Right cardiac atrium (tissue), 5 donors: ENCODE data around the gene PLXNA1. TPM values are rescaled to one million over a fixed set of nuclear protein-coding genes. Genes with fewer than 3 reads are reported as not detected.

ENCODE experiments used
- ATAC-seq, 2 donors: fragments of 200-7000 bp; cut with Tn5 transposase; one replicate each; pipeline versions ENCODE4 v1.8.0 to v1.9.1; 2020; ENCODE audit warnings: moderate library complexity in 2 of 2, mild to moderate bottlenecking in 1 of 2
- DNase-seq, 3 donors: peaks; one replicate each; pipeline ENCODE4 v3.0.0-alpha.2; 2020
- H3K27ac ChIP-seq: one replicate; pipeline ENCODE4 v1.5.1; 2013; ENCODE audit warnings: mild to moderate bottlenecking, low read length, control low read depth, moderate library complexity
- H3K27me3 ChIP-seq: one replicate; pipeline ENCODE4 v1.6.1; 2013; ENCODE audit not compliant: control insufficient read depth, insufficient read depth
- H3K4me1 ChIP-seq: one replicate; pipeline ENCODE4 v1.6.1; 2013; ENCODE audit warnings: low read length; ENCODE audit not compliant: control insufficient read depth, insufficient read depth
- H3K4me3 ChIP-seq: one replicate; pipeline ENCODE4 v1.5.1; 2013; ENCODE audit warnings: low read length, control low read depth
- H3K9me3 ChIP-seq: one replicate; pipeline ENCODE4 v1.6.1; 2013; ENCODE audit warnings: low read length; ENCODE audit not compliant: control insufficient read depth
- WGBS: extraction: QIAGEN DNeasy Blood & Tissue Kit; methylation state at CpG from one replicate; pipeline ENCODE4 v1.1.7; 2013; 5-methylcytosine and 5-hydroxymethylcytosine counted together
- intact Hi-C, 4 donors: fragments of 100-400 bp; cut with DNase I; formaldehyde crosslinking; loops; one replicate each; pipeline versions ENCODE4 v1.11.0 to v1.14.0; 2022 to 2023
- polyA plus RNA-seq: library from polyadenylated mRNA; stranded (reverse); fragments of 200-250 nt; gene quantifications from one replicate; pipeline ENCODE4 v1.2.3, GENCODE V29; 2013
- total RNA-seq, 4 donors: library from RNA; stranded (reverse); fragmentation: NEBNext Ultra II Directional; extraction: Animal tissue kit (Norgen Biotek cat#: 25700); gene quantifications; one replicate each; pipeline ENCODE4 v1.2.1, GENCODE V29; 2021
- donor health status: healthy with polysubstance abuse.
- donor health status: DM: no; HTN: yes; CAD: no.
- donor health status: DM: no; HTN: no; CAD: no.
- donor health status: DM: no; HTN: yes; CAD: no; lungs with severe emphysema.
- donor health status: DM: yes; HTN: yes; CAD: no.

PLXNA1 gene
- total and polyA plus RNA-seq, 5 donors: 9.9 to 17.8 (median 13.6) TPM

DNA sequence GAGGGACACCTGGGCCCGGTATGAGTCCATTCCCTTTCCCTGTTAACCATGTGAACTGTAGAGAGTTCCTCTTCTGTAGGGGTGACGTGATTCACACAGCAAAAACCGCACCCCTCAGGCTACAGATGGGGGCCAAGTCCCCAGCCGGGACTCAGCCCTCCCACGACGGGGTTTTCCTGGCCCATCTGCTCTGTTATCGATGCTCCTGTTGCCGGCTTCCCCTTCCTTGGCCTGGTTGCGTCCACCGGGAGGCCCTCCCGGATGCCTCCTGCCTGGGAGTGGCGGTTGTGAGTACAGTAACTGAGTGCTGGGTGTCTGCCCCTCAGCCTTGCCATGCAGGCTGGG is 817 bp upstream of the PLXNA1 start:
- peaks cover 3% of the 10 kb centered on the region for H3K4me1 ChIP-seq
- peak in 1 of 2 donors; percentile 10 for ATAC-seq
- intact Hi-C loops: loop anchor here (5.0 to 10.0 kb wide), 4 partner anchors 230 to 473 kb away; no protein-coding TSS in a partner anchor

DNA sequence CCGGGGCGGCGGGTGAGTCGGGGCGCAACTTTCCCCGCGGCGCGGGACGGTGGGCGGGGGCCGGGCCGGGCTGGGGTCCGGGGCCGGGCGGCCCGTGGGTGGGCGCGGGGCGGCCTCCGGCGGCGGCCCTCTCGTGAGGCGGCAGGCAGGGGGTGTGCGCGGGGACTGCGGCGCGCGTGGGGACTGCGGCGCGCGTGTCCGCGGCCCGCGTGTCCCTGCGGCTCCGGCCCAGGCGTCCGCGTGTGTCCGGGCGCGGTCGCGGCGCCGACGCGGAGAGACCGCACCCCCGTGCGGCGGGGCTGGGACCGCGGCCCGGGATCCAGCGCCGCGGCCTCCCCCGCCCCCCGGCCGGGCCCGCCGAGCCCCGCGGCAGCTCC is 349 bp downstream of the PLXNA1 start:
- intact Hi-C loops: loop anchor here (5.0 to 10.0 kb wide), 4 partner anchors 231 to 472 kb away; no protein-coding TSS in a partner anchor
- under 1% methylated on average over 68 of the region's 70 CpGs for WGBS
- no peaks in the 10 kb centered on the region for H3K27me3 ChIP-seq
- H3K4me3 ChIP-seq: peak overlapping the region; percentile 95
- ATAC-seq: peak in 1 of 2 donors; percentile 5
- no peaks in the 10 kb centered on the region for H3K9me3 ChIP-seq
- H3K4me1 ChIP-seq: peaks cover 3% of the 10 kb centered on the region
- no peak overlapping the region for H3K27ac ChIP-seq
- peak in 1 of 3 donors; percentile 65 for DNase-seq

More for the DNA sequence above, 817 bp upstream of the PLXNA1 start:
- Histone ChIP-seq H3K9me3 (no peaks in the 10 kb centered on the region), H3K27me3 (no peaks in the 10 kb centered on the region), H3K4me3 (no peak overlapping the region), H3K27ac (no peak overlapping the region)
- WGBS: 10% methylated on average over 12 of the region's 12 CpGs
- no peak for DNase-seq

DNA sequence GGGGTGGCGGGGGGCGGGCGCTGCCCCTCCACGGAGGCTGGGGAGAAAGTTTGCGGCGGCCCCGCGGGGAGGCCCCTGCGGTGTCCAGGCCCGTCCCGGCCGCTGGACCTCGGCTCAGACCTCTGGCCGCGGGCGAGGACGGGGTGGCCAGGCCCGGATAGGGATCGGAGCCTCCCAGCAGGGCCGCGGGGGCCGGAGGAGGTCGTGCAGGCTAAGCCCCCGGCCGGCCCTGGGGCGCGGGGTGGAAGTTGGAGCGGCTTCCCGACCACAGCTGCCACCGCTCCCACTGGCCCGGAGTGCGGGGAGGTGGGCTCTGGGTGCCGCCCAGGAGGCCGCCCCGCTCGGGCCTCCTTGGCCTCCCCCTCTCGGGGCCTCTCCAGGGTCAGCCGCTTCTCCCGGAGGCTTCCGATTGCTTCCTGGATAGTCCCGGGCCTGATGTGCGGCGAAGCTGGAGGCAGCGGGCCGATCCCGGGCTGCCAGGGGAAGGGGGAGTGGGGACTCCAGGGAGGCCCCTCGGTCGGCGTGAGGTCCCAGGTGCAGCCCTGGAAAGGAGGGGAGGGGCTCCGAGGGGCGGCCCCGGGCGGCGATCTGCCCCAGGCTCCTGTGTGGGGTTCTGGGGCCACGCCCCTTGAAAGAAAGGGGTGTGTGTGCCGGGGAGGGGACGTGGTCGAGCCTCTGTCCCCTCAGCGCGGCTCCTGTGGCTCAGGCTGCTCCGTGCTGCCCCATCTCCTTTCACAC is 907 bp downstream of the PLXNA1 start:
- intact Hi-C loops: loop anchor here (5.0 to 10.0 kb wide), 4 partner anchors 232 to 471 kb away; no protein-coding TSS in a partner anchor
- DNase-seq (peak in 2 of 3 donors; percentile 74 to 75), ATAC-seq (peak; percentile 1 to 7)
- H3K27ac ChIP-seq: no peak overlapping the region
- no peaks in the 10 kb centered on the region for H3K9me3 ChIP-seq
- peaks cover 3% of the 10 kb centered on the region for H3K4me1 ChIP-seq
- H3K4me3 ChIP-seq: peak overlapping the region; percentile 95
- no peaks in the 10 kb centered on the region for H3K27me3 ChIP-seq
- WGBS: 1% methylated on average over 61 of the region's 61 CpGs

DNA sequence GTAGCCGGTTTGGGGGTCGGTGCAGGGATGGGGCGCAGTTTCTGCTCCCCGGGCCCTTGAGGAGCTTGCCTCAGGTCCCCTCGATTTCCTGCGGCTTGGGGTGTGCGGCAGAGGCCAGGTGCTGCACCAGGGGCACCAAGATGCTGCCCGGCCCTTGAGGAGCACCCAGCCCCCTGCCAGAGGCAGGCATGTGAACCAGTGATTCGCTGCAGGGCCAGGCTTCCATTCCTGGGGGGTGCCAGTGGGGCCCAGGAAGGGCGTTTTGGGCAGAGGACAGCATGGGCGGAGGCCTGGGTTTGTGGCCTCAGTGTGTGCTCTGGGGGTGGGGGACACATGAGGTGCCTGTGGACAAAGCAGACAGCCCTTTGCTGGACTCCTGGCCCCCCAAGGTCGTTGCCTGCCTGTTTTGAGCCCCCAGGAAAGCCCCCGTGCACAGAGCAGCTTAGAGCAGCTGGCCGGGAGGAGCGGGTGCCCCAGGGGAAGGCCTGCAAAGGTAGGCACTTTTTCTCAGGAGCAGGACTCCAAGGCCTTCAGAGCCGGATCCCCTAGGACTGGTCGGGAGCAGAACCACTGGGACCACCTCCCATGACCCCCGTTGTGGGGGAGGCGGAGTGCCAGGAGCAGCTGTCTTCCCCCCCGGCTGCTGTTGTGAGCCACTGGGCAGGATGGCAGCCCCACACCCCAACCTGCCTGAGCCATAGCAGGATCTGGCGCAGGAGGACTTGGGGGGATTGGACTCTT is 1.6 kb downstream of the PLXNA1 start:
- peak in 2 of 3 donors; percentile 60 to 65 for DNase-seq
- peaks cover 3% of the 10 kb centered on the region for H3K4me1 ChIP-seq
- intact Hi-C loops: loop anchor here (5.0 to 10.0 kb wide), 4 partner anchors 232 to 470 kb away; no protein-coding TSS in a partner anchor

DNA sequence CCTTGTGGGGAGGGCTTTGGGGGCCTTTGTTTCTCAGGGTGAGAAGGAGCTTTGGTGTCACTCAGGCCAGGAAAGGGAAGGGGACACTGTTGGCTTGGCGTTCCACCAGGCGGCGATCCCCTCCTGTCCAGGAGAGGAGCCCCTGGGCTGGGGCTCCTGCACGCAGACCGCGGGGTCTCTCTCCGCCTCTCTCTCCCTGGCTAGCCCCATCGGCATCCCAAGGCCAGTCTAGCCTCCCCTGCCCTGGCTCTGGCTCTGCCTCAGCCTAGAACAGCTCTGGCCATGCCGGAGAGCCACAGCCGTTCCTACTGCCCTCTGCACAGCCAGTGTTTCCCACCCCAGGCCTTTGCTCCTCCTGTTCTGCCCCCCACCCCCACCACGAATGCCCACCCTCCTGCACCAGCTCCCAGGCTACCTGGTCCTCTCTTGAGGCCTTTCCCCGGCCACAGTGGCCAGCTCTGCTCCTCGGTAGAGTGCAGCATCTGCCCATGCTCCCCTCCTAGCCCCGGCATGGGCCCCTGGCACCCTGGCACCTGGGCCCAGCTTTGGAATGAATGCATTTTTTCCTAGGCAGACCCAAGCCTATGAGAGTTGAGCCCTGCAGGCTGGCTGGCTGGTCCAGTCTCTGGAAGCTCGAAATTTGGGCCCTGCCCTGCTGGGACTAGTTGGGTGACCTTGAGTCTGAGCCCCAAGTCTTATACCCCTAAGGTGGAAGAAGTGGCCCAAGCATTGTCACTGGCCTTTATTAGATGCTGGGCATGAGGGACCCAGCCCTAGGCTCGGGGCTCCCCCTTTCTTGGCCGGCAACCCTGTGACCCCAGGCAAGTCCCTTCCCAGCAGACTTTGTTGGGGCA is 2.4 kb downstream of the PLXNA1 start:
- WGBS: 77% methylated on average over 17 of the region's 17 CpGs

More for the DNA sequence above, 1.6 kb downstream of the PLXNA1 start:
- ATAC-seq: no peak
- no peaks in the 10 kb centered on the region for H3K9me3 ChIP-seq
- WGBS: 54% methylated on average over 21 of the region's 21 CpGs
- H3K27ac ChIP-seq: no peak overlapping the region
- H3K4me3 ChIP-seq: peak overlapping the region; percentile 95
- no peaks in the 10 kb centered on the region for H3K27me3 ChIP-seq

DNA sequence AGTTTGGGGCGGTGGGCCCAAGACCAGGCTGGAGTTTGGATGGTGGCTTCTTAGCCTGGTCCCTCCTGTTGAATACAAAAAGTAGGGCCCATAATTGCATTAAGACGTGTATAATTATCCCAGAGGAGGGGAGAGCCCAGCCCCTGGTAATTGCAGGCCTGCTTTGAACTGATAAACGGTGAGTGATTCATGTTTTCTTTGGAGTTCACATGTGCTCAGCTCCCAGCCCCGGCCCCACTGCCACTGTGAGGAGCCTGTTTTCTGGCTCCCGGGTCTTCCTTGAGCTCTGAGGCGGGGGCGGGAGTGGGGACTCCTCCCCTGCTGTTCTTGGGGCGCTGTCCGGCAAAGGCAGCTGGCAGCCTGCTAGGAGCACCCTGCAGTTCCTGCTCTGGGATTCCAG is 3.1 kb downstream of the PLXNA1 start:
- no peak overlapping the region for H3K4me3 ChIP-seq
- peaks cover 3% of the 10 kb centered on the region for H3K4me1 ChIP-seq
- no peaks in the 10 kb centered on the region for H3K27me3 ChIP-seq
- H3K27ac ChIP-seq: no peak overlapping the region
- no peaks in the 10 kb centered on the region for H3K9me3 ChIP-seq
- DNase-seq (peak; percentile 33 to 66 (median 65)), ATAC-seq (no peak)
- intact Hi-C loops: loop anchor here in 2 of 4 donors (10.0 kb wide), 3 partner anchors 301 to 469 kb away; no protein-coding TSS in a partner anchor
- WGBS: 55% methylated on average over 9 of the region's 9 CpGs

More for the DNA sequence above, 2.4 kb downstream of the PLXNA1 start:
- ATAC-seq (no peak), DNase-seq (peak in 2 of 3 donors; percentile 53 to 65)
- intact Hi-C loops: loop anchor here in 2 of 4 donors (10.0 kb wide), 3 partner anchors 301 to 469 kb away; no protein-coding TSS in a partner anchor
- peaks cover 3% of the 10 kb centered on the region for H3K4me1 ChIP-seq
- H3K9me3 ChIP-seq: no peaks in the 10 kb centered on the region
- H3K4me3 ChIP-seq: no peak overlapping the region
- H3K27ac ChIP-seq: no peak overlapping the region
- H3K27me3 ChIP-seq: no peaks in the 10 kb centered on the region

DNA sequence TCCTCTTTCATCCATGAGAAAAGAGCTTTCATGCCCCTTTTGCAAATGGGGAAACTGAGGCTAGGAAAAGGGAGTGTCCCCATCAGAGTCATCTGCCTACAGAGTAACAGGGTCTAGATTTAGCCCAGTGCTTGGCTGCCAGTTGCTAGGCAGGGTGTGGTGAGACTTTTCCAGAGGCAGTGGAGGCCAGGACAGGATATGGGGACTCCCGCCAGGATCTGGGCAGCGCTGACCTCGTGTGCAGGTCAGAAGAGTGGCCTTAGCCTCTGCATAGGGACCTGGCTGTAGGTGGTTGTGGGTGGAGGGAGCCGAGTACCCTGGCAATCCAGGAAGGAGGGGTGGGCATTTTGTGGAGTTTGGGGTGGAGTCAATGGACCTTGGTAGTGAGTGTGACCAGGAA is 4.2 kb downstream of the PLXNA1 start:
- H3K4me3 ChIP-seq: no peak overlapping the region
- no peaks in the 10 kb centered on the region for H3K27me3 ChIP-seq
- H3K9me3 ChIP-seq: no peaks in the 10 kb centered on the region
- ATAC-seq (no peak), DNase-seq (peak in 2 of 3 donors; percentile 63 to 68)
- 57% methylated on average over 4 of the region's 4 CpGs for WGBS
- intact Hi-C loops: loop anchor here in 2 of 4 donors (10.0 kb wide), 3 partner anchors 302 to 468 kb away; no protein-coding TSS in a partner anchor
- H3K4me1 ChIP-seq: peaks cover 3% of the 10 kb centered on the region
- H3K27ac ChIP-seq: no peak overlapping the region

DNA sequence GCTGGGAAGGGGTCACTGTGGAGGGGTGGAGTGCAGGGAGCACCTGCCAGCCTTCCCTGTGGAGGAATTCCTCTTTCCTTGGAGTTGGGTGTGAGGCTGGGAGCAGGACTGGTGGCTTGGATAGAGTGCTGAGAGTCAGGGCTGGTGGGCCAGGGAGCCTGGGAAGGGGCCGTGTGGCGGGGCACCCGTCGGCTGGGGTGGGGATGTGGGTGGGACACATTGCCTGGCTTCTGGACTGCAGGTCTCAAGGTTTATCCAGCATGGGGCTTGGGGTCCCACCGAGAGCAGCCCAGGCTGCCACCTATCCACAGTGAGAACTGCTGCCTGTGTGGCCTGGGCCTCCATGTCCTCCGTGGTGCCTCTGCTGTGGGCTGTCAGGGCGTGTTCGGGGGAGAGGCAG is 4.7 kb downstream of the PLXNA1 start:
- ATAC-seq: no peak
- Histone ChIP-seq H3K9me3 (no peaks in the 10 kb centered on the region), H3K27me3 (no peaks in the 10 kb centered on the region), H3K4me1 (peaks cover 3% of the 10 kb centered on the region), H3K27ac (no peak overlapping the region), H3K4me3 (no peak overlapping the region)
- 88% methylated on average over 8 of the region's 8 CpGs for WGBS
- intact Hi-C loops: loop anchor here in 2 of 4 donors (10.0 kb wide), 3 partner anchors 303 to 467 kb away; no protein-coding TSS in a partner anchor
- DNase-seq: peak in 2 of 3 donors; percentile 23 to 38

DNA sequence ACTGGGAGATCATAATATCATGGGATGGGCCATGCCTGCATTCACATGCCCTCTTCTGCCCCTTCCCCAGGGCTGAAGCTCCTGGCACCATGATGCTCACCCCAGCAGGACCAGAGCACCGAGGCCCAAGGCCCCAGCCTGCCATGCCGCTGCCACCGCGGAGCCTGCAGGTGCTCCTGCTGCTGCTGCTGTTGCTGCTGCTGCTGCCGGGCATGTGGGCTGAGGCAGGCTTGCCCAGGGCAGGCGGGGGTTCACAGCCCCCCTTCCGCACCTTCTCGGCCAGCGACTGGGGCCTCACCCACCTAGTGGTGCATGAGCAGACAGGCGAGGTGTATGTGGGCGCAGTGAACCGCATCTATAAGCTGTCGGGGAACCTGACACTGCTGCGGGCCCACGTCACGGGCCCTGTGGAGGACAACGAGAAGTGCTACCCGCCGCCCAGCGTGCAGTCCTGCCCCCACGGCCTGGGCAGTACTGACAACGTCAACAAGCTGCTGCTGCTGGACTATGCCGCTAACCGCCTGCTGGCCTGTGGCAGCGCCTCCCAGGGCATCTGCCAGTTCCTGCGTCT is 5.6 kb downstream of the PLXNA1 start:
- DNase-seq (peak in 2 of 3 donors; percentile 46 to 47), ATAC-seq (no peak)
- Histone ChIP-seq H3K4me1 (peaks cover 3% of the 10 kb centered on the region), H3K4me3 (no peak overlapping the region), H3K9me3 (no peaks in the 10 kb centered on the region), H3K27me3 (no peaks in the 10 kb centered on the region), H3K27ac (no peak overlapping the region)
- 93% methylated on average over 26 of the region's 26 CpGs for WGBS
- intact Hi-C loops: loop anchor here in 2 of 4 donors (10.0 kb wide), 3 partner anchors 304 to 466 kb away; no protein-coding TSS in a partner anchor
